WERI-Rb-1 (cell line): ENCODE data around the gene BMPR1A.

ENCODE experiments used
- DNase-seq: peaks from one replicate; pipeline ENCODE4 v3.0.0-alpha.2; 2020
- H3K27ac ChIP-seq: fragments of 250-450 bp; sonication (Bioruptor Pico); 2 replicates; pipeline ENCODE4 v1.5.1; 2020; ENCODE audit warnings: mild to moderate bottlenecking, moderate library complexity
- H3K27me3 ChIP-seq: fragments of 250-450 bp; sonication (Bioruptor Pico); 2 replicates; pipeline ENCODE4 v1.5.1; 2021; ENCODE audit warnings: mild to moderate bottlenecking, low read depth, moderate library complexity; ENCODE audit not compliant: insufficient read depth, severe bottlenecking
- H3K36me3 ChIP-seq: fragments of 250-450 bp; sonication (Bioruptor Pico); 2 replicates; pipeline ENCODE4 v1.5.1; 2020; ENCODE audit warnings: mild to moderate bottlenecking, moderate library complexity
- H3K4me3 ChIP-seq: 2 replicates; pipeline ENCODE4 v1.5.1; 2011; ENCODE audit warnings: low read depth, mild to moderate bottlenecking, control low read depth, low read length
- H3K9me3 ChIP-seq: fragments of 250-450 bp; sonication (Bioruptor Pico); 2 replicates; pipeline ENCODE4 v1.5.1; 2021; ENCODE audit warnings: mild to moderate bottlenecking, moderate library complexity; ENCODE audit not compliant: severe bottlenecking
- TF ChIP-seq, protein P1 (sequence below): IDR thresholded peaks from 2 replicates; pipeline ENCODE4 v1.5.1; 2011; ENCODE audit warnings: low read depth, mild to moderate bottlenecking, control low read depth, inconsistent platforms, low read length

The BMPR1A gene

DNA sequence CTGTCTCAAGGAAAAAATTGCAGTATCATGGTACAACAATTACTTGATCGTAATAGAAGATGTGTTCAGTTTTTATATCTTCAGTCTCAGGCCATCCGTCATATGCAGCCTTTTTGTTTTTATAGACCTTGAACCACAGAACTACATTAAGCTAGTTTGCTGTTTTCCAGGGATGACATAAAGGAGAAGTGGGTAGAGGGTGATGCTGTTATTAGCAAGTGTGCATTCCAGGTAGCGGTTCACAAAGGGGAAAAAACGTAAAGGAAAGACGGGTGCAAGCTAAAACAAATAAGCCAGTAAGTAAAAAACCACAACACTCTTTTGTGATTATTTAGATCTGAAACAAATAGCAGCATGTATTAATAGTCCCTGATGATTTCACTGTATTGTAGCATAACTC lies 71.7 kb downstream of the BMPR1A start:
- no peak overlapping the region for H3K27ac ChIP-seq
- no peak for DNase-seq
- TF ChIP-seq, protein P1, sequence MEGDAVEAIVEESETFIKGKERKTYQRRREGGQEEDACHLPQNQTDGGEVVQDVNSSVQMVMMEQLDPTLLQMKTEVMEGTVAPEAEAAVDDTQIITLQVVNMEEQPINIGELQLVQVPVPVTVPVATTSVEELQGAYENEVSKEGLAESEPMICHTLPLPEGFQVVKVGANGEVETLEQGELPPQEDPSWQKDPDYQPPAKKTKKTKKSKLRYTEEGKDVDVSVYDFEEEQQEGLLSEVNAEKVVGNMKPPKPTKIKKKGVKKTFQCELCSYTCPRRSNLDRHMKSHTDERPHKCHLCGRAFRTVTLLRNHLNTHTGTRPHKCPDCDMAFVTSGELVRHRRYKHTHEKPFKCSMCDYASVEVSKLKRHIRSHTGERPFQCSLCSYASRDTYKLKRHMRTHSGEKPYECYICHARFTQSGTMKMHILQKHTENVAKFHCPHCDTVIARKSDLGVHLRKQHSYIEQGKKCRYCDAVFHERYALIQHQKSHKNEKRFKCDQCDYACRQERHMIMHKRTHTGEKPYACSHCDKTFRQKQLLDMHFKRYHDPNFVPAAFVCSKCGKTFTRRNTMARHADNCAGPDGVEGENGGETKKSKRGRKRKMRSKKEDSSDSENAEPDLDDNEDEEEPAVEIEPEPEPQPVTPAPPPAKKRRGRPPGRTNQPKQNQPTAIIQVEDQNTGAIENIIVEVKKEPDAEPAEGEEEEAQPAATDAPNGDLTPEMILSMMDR: no peak

DNA sequence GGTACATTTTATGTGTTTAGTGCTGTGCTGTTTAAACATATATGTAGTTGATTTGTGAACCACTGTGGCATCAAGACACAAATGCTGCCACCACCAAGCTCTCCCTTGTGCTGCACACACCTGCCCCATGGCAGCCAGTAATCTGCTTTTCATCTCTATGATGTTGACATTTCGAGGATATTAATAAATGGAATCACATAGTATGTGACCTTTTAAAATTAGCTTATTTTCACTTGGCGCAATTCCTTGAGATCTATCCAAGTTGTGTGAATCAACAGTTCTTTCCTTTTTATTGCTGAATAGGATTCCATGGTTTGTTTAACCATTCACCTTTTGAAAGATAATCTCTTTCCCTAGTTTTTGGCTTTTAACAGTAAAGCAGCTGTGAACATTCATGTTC lies 73.1 kb downstream of the BMPR1A start:
- H3K4me3 ChIP-seq: no peak overlapping the region
- TF ChIP-seq, protein P1: no peak
- no peaks in the 10 kb centered on the region for H3K27me3 ChIP-seq
- H3K36me3 ChIP-seq: peaks cover 5% of the 10 kb centered on the region; the same call in 1 of the 2 replicates
- DNase-seq: no peak
- H3K27ac ChIP-seq: no peak overlapping the region; the same call in 1 of the 2 replicates
- no peaks in the 10 kb centered on the region for H3K9me3 ChIP-seq

More for the DNA sequence above, 71.7 kb downstream of the BMPR1A start:
- H3K4me3 ChIP-seq: no peak overlapping the region
- H3K9me3 ChIP-seq: no peaks in the 10 kb centered on the region
- H3K27me3 ChIP-seq: no peaks in the 10 kb centered on the region
- peaks cover 5% of the 10 kb centered on the region; the same call in 1 of the 2 replicates for H3K36me3 ChIP-seq

DNA sequence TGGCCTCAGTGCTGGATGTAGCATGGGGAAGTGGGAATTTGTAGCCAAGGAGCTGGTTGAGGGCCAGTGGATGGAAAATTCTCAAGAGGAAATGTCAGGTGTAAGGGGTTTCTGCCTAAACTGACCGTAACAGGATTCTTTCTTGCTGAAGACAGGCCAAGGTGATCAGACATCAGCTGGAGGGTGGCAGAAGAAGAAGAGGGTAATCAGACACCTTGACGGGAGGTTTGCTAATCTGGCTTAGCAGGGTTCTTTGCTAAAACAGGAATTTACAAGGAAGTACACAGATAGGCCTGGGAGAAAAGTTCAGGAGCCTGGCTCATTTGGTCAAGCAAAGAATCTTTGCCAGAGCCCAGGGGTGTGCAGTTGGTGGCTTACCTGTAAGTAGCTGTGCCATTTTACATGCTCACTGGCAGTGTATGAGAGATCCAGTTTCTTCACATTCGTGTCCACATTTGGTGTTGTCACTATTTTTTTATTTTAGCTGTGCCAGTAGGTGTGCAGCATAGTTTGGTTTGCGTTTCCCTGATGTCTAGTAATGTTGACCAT lies 73.7 kb downstream of the BMPR1A start:
- DNase-seq: peak; percentile 47
- Histone ChIP-seq H3K27me3 (no peaks in the 10 kb centered on the region), H3K4me3 (no peak overlapping the region), H3K9me3 (no peaks in the 10 kb centered on the region), H3K27ac (peak overlapping the region; percentile 38; the same call in 1 of the 2 replicates), H3K36me3 (peaks cover 5% of the 10 kb centered on the region; the same call in 1 of the 2 replicates)
- TF ChIP-seq, protein P1: no peak

DNA sequence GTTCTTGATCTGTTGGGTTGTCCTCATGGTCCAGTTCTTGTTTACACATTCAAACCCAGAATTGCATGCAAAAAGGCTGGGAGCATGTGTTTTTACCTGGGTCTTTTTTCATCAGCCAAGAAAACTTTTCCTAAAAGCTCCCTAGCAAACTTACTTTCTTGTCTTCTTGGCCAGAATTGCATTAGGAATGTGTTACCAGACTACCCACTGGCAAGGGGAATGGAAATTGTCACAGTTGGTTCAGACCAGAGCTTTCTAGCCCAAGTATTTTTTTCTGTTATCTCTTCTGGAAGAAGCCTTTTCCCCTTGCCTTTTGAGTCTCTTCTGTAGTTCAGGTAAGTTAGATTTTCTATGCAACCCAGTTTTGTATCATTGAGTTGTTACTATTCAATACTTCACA lies 77.5 kb downstream of the BMPR1A start:
- Histone ChIP-seq H3K9me3 (no peaks in the 10 kb centered on the region), H3K36me3 (peaks cover 5% of the 10 kb centered on the region; the same call in 1 of the 2 replicates), H3K27me3 (no peaks in the 10 kb centered on the region), H3K4me3 (no peak overlapping the region), H3K27ac (no peak overlapping the region)
- DNase-seq: no peak
- TF ChIP-seq, protein P1: no peak

DNA sequence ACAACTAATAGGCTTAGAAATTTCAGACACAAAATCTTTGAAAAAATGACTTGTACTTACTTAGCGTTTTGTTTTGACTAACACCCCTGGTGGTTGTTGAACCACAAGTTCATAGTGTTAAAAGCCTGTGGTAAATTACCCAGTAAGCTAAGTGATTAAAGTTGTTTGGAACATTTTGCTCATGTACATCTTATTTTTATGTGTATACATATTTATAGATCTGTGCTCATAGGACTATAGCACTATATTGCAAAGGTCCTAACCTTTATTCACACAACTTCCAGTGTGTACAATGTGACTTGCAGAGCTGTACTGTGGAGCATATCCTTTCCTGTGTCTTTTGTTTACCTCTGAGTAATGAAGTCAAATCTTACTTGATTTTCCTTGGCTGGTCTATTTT lies 79.6 kb downstream of the BMPR1A start:
- no peaks in the 10 kb centered on the region for H3K27me3 ChIP-seq
- TF ChIP-seq, protein P1: no peak
- no peak for DNase-seq
- no peak overlapping the region for H3K27ac ChIP-seq
- H3K9me3 ChIP-seq: no peaks in the 10 kb centered on the region
- peaks cover 20% of the 10 kb centered on the region for H3K36me3 ChIP-seq
- no peak overlapping the region for H3K4me3 ChIP-seq

DNA sequence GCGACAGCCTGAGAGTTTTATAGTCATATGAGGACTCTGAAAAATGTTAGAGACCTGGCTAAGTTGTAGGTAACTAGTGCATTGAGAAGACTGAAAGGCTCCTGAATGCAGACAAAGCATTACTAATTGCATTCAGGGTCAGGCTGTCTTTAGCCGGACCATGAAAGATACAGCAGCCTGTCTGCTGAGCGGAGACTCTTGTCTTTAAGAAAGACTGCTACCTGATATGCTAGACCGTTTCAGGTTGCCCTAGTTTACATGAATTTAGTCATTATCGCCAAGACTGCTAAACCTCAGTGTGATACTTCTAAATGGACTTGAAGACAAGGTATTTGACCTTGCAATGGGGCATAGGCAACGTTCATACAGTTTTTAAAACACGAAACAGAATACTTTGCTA lies 81.2 kb downstream of the BMPR1A start:
- Histone ChIP-seq H3K27me3 (no peaks in the 10 kb centered on the region), H3K36me3 (peaks cover 21% of the 10 kb centered on the region), H3K9me3 (no peaks in the 10 kb centered on the region), H3K4me3 (no peak overlapping the region), H3K27ac (no peak overlapping the region)
- TF ChIP-seq, protein P1: no peak
- no peak for DNase-seq
